Ectodermal cell (in vitro differentiated cells): ENCODE results near the gene CYBC1.

ENCODE experiments used
- H3K27ac ChIP-seq: 2 replicates; pipeline ENCODE4 v1.7.0; 2013; ENCODE audit warnings: mild to moderate bottlenecking, low read depth, low read length; ENCODE audit not compliant: insufficient read depth, poor library complexity, severe bottlenecking
- H3K27me3 ChIP-seq: 2 replicates; pipeline ENCODE4 v1.7.0; 2013; ENCODE audit warnings: mild to moderate bottlenecking, low read length; ENCODE audit not compliant: insufficient read depth, control insufficient read depth, poor library complexity, severe bottlenecking
- H3K36me3 ChIP-seq: one replicate; pipeline ENCODE4 v1.7.0; 2013; ENCODE audit warnings: low read length; ENCODE audit not compliant: control insufficient read depth, insufficient read depth
- H3K4me1 ChIP-seq: one replicate; pipeline ENCODE4 v1.7.0; 2013; ENCODE audit warnings: low read length; ENCODE audit not compliant: control insufficient read depth, insufficient read depth
- H3K4me3 ChIP-seq: 2 replicates; pipeline ENCODE4 v1.7.0; 2013; ENCODE audit warnings: low read depth, low read length, control low read depth; ENCODE audit not compliant: insufficient read depth
- H3K9me3 ChIP-seq: 2 replicates; pipeline ENCODE4 v1.7.0; 2013; ENCODE audit warnings: mild to moderate bottlenecking, low read length, moderate library complexity; ENCODE audit not compliant: control insufficient read depth
- WGBS, 2 experiments: methylation state at CpG; one replicate each; pipeline ENCODE4 v1.1.7; 2013; ENCODE audit warnings: missing lambda C conversion rate in 2 of 2; 5-methylcytosine and 5-hydroxymethylcytosine counted together

CYBC1 gene

DNA sequence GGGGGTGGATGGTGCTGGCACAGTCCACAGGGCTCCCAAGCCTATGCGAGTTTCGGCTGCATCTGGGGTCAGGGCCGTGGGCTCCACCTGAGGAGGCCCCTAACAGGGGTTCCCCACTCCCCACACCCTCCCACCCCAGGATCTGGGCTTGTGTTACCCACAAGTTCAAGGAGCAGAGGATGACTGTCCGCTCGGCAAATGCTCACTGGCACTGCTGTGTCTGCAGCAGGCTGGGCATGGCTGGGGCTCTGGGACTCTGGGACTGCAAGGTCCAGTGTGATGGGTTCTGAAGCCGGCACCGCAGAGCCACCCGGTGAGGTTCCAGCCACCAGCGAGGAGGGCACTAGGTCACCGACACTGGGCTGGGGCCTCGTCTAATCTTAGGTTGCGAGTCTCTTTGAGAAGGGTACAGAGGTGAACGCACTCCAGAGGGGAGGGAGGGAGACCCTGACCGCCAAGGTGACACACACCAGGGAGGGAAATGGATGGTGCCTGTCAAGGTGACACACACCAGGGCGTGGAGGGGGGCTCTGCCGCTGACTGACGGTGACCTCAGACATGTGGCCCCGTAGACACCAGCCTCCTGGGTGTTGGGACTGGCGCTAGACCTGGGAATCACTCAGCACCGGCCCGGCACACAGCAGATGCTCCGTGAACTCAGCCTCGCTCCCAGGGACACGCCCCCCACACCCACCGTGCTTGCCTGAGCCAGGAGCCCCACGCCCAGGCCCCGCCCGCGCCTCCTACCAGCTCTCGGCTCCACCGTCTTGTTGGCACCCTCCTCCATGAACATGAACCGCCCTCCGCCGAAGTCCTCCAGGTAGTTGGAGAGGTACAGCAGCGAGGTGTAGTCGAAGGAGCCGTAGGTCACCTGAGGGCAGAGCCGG, 52.9 kb downstream of the CYBC1 start:
- H3K36me3 ChIP-seq = peaks cover 7% of the 10 kb centered on the region
- H3K4me1 ChIP-seq = no peaks in the 10 kb centered on the region
- 92 to 94% methylated on average over 38 of the region's 38 CpGs for WGBS, 2 experiments
- no peaks in the 10 kb centered on the region for H3K27me3 ChIP-seq
- no peaks in the 10 kb centered on the region for H3K9me3 ChIP-seq
- H3K27ac ChIP-seq = no peak overlapping the region
- H3K4me3 ChIP-seq = no peak overlapping the region

DNA sequence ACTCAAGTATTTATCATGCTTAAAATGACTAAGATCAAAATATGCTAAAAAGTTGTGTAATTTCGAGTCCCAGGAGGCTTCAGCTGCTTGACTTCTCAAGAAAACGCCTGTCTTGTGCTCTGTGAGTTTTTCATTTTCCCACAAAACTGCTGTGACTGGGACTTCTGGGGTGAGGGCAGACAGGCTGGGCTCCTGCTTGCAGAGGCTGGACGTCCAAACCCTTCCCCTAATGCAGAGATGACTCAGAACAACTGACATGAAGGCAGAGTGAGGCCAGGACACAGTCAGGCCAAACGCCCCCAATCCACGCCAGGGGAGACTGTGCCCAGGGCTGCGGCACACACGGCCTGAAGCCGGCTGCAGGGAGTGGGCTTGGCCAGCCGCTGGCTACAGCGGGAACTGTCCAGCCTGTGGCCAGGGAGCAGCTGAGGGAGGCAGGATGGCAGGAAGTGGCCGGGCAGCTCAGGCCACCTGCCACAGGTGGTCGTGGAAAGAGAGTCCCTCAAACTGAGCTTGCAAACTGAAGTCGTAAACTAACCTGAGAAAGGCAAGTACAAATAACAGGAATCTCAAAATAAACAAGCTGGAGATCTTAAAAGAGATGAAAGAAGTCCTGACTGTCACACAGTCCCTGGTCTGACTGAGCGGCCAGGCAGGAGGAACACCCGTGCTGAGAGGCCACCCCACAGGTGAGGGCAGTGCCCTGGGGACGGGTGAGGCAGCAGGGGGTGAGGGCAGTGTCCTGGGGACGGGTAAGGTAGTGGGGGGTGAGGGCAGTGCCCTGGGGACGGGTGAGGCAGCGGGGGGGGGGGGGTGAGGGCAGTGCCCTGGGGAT, 53.7 kb downstream of the CYBC1 start:
- H3K36me3 ChIP-seq = peaks cover 6% of the 10 kb centered on the region
- WGBS, 2 experiments = 90 to 91% methylated on average over 18 to 19 of the region's 19 CpGs
- no peak overlapping the region for H3K4me3 ChIP-seq
- H3K9me3 ChIP-seq = no peaks in the 10 kb centered on the region
- H3K4me1 ChIP-seq = no peaks in the 10 kb centered on the region
- H3K27me3 ChIP-seq = no peaks in the 10 kb centered on the region
- no peak overlapping the region for H3K27ac ChIP-seq

DNA sequence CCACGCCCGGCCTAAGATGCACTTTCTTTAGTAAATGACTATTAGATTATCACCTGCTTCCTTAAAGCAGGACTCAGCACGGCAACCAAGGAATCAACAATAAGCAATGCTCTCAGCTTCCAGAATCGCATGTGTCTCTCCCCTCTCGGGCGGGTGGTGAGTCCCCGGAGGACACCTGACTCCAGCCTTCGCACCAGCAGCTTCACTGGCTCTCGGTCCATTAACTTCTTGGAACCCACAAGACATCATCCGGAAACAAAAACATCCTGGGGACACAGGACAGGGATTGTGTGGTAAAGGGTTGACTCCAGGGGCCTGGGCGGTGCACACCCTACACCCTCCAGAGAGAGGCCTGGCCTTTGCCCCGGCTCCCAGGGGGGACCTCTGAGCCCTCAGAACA, 56.3 kb downstream of the CYBC1 start:
- H3K36me3 ChIP-seq = no peaks in the 10 kb centered on the region
- H3K4me3 ChIP-seq = no peak overlapping the region
- H3K27me3 ChIP-seq = no peaks in the 10 kb centered on the region
- no peaks in the 10 kb centered on the region for H3K9me3 ChIP-seq
- H3K4me1 ChIP-seq = no peaks in the 10 kb centered on the region
- no peak overlapping the region for H3K27ac ChIP-seq
- WGBS, 2 experiments = 96 to 99% methylated on average over 12 of the region's 12 CpGs

DNA sequence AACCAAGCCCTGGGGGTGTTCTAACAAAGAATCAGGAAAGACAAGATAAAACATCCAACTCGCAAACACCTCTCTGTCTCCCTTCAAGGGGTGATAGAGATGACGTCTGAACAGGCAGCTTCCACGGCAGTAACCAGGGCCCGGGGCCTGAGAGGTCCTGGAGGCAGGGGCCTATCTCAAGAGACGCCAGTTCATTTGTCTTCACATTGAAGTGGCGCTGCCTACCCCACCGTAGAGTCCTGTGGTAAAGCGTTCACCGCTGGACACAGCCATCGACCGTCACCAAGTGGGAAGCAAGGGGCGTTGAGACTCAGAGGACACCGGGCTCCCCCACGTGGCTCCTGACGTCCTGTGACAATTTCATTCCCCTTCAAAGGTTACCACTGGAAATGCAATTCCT, 57.6 kb downstream of the CYBC1 start:
- Histone ChIP-seq H3K4me1 (no peaks in the 10 kb centered on the region), H3K27me3 (no peaks in the 10 kb centered on the region), H3K9me3 (no peaks in the 10 kb centered on the region), H3K4me3 (no peak overlapping the region), H3K36me3 (no peaks in the 10 kb centered on the region), H3K27ac (no peak overlapping the region)
- WGBS, 2 experiments = 93 to 94% methylated on average over 15 of the region's 15 CpGs
